NT2/D1 (cell line): ENCODE results near the gene COP1.

ENCODE experiments used
- DNase-seq: peaks from one replicate; pipeline ENCODE4 v3.0.0-alpha.2; 2011; ENCODE audit warnings: low read depth, low spot score
- H3K27me3 ChIP-seq: 2 replicates; pipeline ENCODE4 v1.6.0; 2011; ENCODE audit warnings: mild to moderate bottlenecking; ENCODE audit not compliant: insufficient read length, insufficient read depth
- H3K36me3 ChIP-seq: 2 replicates; pipeline ENCODE4 v1.6.1; 2011; ENCODE audit warnings: mild to moderate bottlenecking, low read length, mixed read lengths; ENCODE audit not compliant: insufficient read depth, insufficient read length
- H3K4me1 ChIP-seq: 2 replicates; pipeline ENCODE4 v1.5.1; 2011; ENCODE audit not compliant: insufficient read depth, insufficient read length
- H3K4me3 ChIP-seq: 2 replicates; pipeline ENCODE4 v1.5.1; 2011; ENCODE audit warnings: low read depth; ENCODE audit not compliant: insufficient read length
- H3K9ac ChIP-seq: 2 replicates; pipeline ENCODE4 v1.6.0; 2011; ENCODE audit warnings: low read depth; ENCODE audit not compliant: insufficient read length
- H3K9me3 ChIP-seq: 2 replicates; pipeline ENCODE4 v1.5.1; 2011; ENCODE audit warnings: mild to moderate bottlenecking, low read length; ENCODE audit not compliant: insufficient read depth
- SUZ12 ChIP-seq: IDR thresholded peaks from 2 replicates; pipeline ENCODE4 v1.6.1; 2011; ENCODE audit not compliant: insufficient read length, insufficient read depth; ENCODE audit errors: extremely low read depth
- YY1 ChIP-seq: IDR thresholded peaks from 2 replicates; pipeline ENCODE4 v1.6.1; 2011; ENCODE audit not compliant: insufficient read length, insufficient read depth
- ZNF274 ChIP-seq: IDR thresholded peaks from 2 replicates; pipeline ENCODE4 v1.6.1; 2011; ENCODE audit warnings: mild to moderate bottlenecking, low read depth, low read length

The COP1 gene

DNA sequence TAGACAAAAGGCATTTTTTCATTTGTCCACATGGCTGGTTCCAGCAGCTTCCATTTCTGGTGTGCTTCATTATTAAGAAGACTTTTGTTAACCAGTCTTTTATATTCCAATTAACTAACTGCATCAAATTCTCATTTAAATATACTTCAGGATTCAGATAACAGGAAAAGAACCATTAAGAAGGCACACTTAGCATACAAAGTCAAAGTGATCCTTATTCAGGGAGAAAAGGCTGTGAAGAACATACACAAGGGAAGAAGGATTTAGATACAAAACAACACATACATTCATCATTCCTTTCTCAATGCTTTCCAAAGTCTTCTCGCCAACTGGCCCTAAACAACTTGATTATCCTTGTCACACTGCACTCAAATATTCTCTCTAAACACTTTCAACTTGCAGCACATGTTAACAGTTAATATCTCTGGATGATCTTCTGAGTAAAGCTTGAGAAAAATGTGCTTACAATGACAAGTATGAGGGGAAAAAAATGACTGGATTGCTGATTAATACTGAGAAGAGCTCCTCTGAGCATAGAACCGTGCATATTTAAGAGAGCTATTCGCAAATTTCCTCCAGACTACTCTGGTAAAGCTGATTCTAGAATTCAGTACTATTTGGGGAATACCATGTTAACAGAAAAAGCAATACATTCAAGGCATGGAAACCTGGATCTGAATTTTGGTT lies 238.5 kb downstream of the COP1 start:
- no peak for TF ChIP-seq SUZ12
- Histone ChIP-seq H3K36me3 (peaks cover 7% of the 10 kb centered on the region), H3K4me1 (no peaks in the 10 kb centered on the region), H3K9ac (no peak overlapping the region), H3K4me3 (no peak overlapping the region), H3K27me3 (no peaks in the 10 kb centered on the region), H3K9me3 (no peaks in the 10 kb centered on the region)
- DNase-seq = peak; percentile 15

DNA sequence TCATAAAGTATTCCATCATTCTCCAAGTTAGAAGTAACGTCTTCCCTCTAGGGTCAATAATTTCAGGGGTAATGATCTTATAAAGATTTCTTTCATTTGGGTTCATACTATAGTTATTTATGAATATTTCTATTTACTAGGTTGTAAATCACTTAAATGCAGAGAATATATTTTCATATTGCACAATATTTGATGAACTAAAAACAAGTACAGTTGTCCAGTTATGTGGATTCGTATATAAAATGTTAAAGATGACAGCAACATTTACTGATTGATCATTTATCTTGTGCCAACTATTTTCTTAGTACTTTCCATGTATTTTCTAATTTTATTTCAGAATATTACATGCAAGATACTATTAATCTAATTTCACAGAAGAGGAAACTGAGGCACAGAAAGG lies 243.3 kb downstream of the COP1 start:
- H3K9me3 ChIP-seq = no peaks in the 10 kb centered on the region
- peaks cover 4% of the 10 kb centered on the region for H3K36me3 ChIP-seq
- H3K4me1 ChIP-seq = no peaks in the 10 kb centered on the region
- no peak overlapping the region for H3K4me3 ChIP-seq
- no peaks in the 10 kb centered on the region for H3K27me3 ChIP-seq
- H3K9ac ChIP-seq = no peak overlapping the region
- DNase-seq = no peak
- TF ChIP-seq YY1 (no peak), SUZ12 (no peak), ZNF274 (no peak)

DNA sequence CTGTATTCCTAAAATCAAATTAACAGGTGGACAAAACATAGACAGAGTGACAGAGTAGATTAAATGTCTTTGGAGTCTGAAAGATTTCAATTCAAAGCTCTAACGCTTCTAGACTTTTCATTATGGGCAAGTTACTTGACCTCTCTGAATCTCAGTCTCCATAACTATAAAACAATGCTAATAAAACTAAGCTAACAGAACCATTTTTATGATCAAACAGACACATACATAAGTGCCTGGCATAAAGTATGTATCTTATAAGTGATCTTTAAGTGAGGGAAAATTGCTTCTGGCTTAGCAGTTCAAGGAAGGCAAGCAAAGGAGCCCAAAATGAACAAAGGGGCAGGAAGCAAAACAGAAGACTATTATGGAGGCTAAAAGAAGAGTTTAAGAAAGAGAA lies 246.9 kb downstream of the COP1 start:
- no peaks in the 10 kb centered on the region for H3K9me3 ChIP-seq
- TF ChIP-seq SUZ12 (no peak), ZNF274 (no peak)
- no peaks in the 10 kb centered on the region for H3K4me1 ChIP-seq

DNA sequence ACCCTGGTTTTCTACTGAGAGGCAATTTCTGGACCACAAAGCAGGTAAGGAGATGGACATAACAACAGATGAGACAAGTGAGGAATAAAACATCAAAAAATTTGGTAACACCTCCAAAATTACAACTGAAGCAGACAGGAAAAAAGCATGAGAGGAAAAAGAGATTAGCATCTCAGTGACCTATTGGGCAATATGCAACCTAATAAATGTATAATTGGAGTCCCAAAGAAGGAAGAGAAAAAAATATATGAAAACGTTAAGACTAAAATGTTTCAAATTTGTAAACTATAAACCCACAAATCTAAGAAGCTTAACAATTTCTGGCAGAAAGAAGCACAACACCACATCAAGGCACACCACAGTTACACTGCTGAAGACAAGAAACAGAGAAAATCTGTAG lies 255.5 kb downstream of the COP1 start:
- Histone ChIP-seq H3K36me3 (peaks cover 7% of the 10 kb centered on the region), H3K27me3 (no peaks in the 10 kb centered on the region), H3K4me1 (no peaks in the 10 kb centered on the region), H3K9me3 (no peaks in the 10 kb centered on the region), H3K4me3 (no peak overlapping the region), H3K9ac (no peak overlapping the region)
- TF ChIP-seq YY1 (no peak), ZNF274 (no peak), SUZ12 (no peak)
- DNase-seq = no peak

More for the DNA sequence above, 246.9 kb downstream of the COP1 start:
- H3K27me3 ChIP-seq = no peaks in the 10 kb centered on the region
- peaks cover 4% of the 10 kb centered on the region for H3K36me3 ChIP-seq
- no peak overlapping the region for H3K4me3 ChIP-seq
- no peak overlapping the region for H3K9ac ChIP-seq
- DNase-seq = no peak

DNA sequence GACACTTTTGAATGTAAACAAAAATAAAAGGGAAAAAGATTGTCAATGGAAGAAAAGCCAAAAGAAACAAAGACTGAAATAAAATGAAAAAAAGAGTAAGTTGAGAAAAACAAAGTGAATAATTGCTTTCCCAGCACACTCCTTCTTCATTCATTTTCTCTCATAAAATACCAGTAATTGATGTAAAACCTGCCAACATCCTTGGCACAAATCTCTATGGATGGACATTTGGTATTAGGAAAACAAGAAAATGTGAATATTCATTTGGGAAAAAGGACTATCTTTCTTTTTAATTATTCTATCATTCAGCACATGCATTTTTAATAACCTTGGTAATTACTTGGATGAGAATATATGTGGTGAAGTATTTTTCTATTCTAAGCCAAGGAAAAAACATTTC lies 259.3 kb downstream of the COP1 start:
- H3K9ac ChIP-seq = no peak overlapping the region
- H3K27me3 ChIP-seq = no peaks in the 10 kb centered on the region
- H3K4me1 ChIP-seq = no peaks in the 10 kb centered on the region
- TF ChIP-seq ZNF274 (no peak), YY1 (no peak), SUZ12 (no peak)
- no peak for DNase-seq
- no peak overlapping the region for H3K4me3 ChIP-seq
- H3K36me3 ChIP-seq = peaks cover 6% of the 10 kb centered on the region
- no peaks in the 10 kb centered on the region for H3K9me3 ChIP-seq

DNA sequence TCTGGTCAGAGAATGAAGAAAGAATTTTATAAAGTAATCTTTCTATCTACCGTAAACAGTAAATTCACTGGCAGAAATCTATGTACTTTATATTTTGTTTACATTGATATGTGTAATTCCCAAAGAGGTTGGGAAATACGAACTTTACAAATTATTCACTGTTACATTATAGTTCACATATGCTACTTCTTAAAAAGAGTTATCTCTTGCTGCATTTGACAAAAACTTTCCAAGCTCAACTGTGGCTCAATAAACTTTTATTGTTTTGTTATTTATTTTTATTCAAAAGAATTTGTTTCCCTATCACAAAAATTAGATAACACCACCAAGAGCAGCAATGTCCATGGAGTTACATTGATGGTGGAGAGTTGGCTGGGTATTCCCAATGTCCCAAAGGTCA lies 262.5 kb downstream of the COP1 start:
- H3K9ac ChIP-seq = no peak overlapping the region
- TF ChIP-seq ZNF274 = no peak
- TF ChIP-seq SUZ12 = no peak
- no peak for TF ChIP-seq YY1
- no peaks in the 10 kb centered on the region for H3K9me3 ChIP-seq
- no peak for DNase-seq
- no peaks in the 10 kb centered on the region for H3K4me1 ChIP-seq
- peaks cover 10% of the 10 kb centered on the region for H3K36me3 ChIP-seq
- no peak overlapping the region for H3K4me3 ChIP-seq
- no peaks in the 10 kb centered on the region for H3K27me3 ChIP-seq

DNA sequence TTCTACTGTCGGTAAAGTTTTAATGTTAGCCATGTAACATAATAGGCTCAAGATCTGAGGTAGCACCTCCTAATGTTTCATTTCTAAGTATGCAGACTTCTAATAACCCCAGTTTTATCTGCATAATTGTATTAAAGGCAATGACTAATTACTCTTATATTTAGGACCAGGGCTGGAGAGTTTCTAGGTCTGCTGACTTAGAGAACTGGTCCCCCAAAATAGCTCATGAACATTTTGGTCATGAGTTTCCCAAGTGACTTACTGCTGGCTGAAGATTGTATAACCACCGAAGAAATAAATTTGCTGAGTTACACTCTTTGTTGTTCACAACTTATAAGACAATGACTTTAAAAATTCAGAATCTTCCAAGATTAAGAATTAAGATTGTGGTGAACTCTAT lies 265.9 kb downstream of the COP1 start:
- Histone ChIP-seq H3K4me3 (no peak overlapping the region), H3K36me3 (peaks cover 5% of the 10 kb centered on the region), H3K27me3 (no peaks in the 10 kb centered on the region), H3K4me1 (no peaks in the 10 kb centered on the region), H3K9me3 (no peaks in the 10 kb centered on the region), H3K9ac (no peak overlapping the region)
- no peak for TF ChIP-seq ZNF274
- TF ChIP-seq YY1 = no peak
- TF ChIP-seq SUZ12 = no peak
- DNase-seq = no peak

DNA sequence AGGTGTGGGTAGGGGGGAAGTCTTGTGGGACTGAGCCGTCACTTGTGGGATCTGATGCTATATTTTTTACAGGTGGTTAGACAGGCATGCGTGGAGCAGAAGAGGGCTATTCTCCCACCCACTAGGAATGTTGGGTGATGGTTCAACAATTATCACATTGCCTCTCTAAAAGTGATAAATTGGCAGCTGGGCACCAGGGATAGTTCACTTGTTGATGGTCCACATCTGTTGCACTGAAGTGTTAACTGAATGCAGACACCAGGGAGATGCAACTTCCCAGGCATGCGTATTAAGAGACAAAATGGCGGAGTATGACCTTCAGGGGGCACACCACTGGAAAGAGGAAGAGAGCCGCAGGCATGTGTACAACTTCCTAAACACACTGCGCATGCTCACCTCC lies 270.4 kb downstream of the COP1 start:
- no peaks in the 10 kb centered on the region for H3K9me3 ChIP-seq
- peaks cover 5% of the 10 kb centered on the region for H3K36me3 ChIP-seq
- H3K9ac ChIP-seq = no peak overlapping the region
- H3K4me3 ChIP-seq = no peak overlapping the region
- DNase-seq = no peak
- H3K4me1 ChIP-seq = no peaks in the 10 kb centered on the region
- no peaks in the 10 kb centered on the region for H3K27me3 ChIP-seq
- TF ChIP-seq SUZ12 (no peak), ZNF274 (no peak), YY1 (no peak)
